Neural crest cell (in vitro differentiated cells): ENCODE data around the gene JARID2. TPM values are rescaled to one million over a fixed set of nuclear protein-coding genes. Genes with fewer than 3 reads are reported as not detected.

Source experiments
- DNase-seq: peaks from one replicate; pipeline ENCODE4 v3.0.0; 2021; ENCODE audit warnings: low read depth, mixed read lengths, low spot score
- H3K27ac Mint-ChIP-seq: one replicate; pipeline ENCODE4 v1.8.0; 2021; ENCODE audit warnings: mild to moderate bottlenecking, mixed read lengths; ENCODE audit not compliant: unreplicated experiment
- H3K27me3 Mint-ChIP-seq: 2 replicates; pipeline ENCODE4 v1.8.0; 2021; ENCODE audit warnings: low read depth, mild to moderate bottlenecking, mixed read lengths
- H3K36me3 Mint-ChIP-seq: 2 replicates; pipeline ENCODE4 v1.8.0; 2021; ENCODE audit warnings: low read depth, mild to moderate bottlenecking, mixed read lengths
- H3K4me1 Mint-ChIP-seq: 2 replicates; pipeline ENCODE4 v1.8.0; 2021; ENCODE audit warnings: mixed read lengths
- H3K4me3 Mint-ChIP-seq: one replicate; pipeline ENCODE4 v1.8.0; 2021; ENCODE audit warnings: mild to moderate bottlenecking, mixed read lengths
- H3K9me3 Mint-ChIP-seq: 2 replicates; pipeline ENCODE4 v1.8.0; 2021; ENCODE audit warnings: mixed read lengths
- total RNA-seq: library from RNA; stranded (reverse); gene quantifications from 2 replicates; pipeline ENCODE4 v1.2.1, GENCODE V29; 2021
- TF ChIP-seq, protein P1 (sequence below): fragments of 200-600 bp; sonication (generic); conservative IDR thresholded peaks from 2 replicates; pipeline ENCODE4 v1.5.0; 2021; ENCODE audit warnings: antibody characterized with exemption, mild to moderate bottlenecking

Gene JARID2
- total RNA-seq, 1 donor from 2014 or later: 33.9 TPM

DNA sequence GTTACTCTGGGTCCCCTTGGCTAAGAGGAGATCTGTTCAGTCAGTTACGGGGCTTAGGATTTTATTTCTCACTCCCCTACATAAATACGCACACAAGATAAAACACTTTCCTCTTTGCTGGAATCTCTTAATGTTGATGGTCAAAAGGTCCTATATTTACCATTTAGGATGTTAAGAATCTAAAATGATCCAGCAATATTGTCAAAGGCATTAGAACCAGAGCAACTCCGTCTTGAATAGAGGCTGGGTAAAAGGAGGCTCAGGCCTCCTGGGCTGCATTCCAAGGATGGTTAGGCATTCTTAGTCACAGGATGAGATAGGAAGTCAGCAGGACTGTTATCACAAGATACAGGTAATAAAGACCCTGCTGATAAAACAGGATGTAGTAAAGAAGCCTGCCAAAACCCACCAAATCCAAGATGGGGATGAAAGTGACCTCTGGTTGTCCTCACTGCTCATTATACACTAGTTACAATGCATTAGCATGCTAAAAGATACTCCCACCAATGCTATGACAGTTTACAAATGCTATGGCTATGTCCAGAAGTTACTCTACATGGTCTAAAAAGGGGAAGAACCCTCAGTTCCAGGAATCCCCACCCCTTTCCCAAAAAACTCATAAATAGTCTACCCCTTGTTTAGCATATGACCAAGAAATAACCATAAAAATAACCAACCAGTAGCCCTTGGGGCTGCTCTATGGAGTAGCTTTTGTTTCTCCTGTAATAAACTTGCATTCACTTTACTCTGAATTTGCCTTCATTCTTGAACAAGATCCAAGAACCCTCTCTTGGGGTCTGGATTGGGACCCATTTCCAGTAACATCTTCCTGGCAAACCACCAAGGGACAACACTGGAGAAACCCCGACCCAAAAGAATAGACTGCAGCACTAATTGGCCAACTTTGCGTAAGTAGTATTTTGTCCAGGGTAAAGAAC, 309.5 kb downstream of the JARID2 start:
- H3K27ac Mint-ChIP-seq: no peak overlapping the region
- H3K4me1 Mint-ChIP-seq: peaks cover 22% of the 10 kb centered on the region
- no peaks in the 10 kb centered on the region for H3K27me3 Mint-ChIP-seq
- TF ChIP-seq, protein P1, sequence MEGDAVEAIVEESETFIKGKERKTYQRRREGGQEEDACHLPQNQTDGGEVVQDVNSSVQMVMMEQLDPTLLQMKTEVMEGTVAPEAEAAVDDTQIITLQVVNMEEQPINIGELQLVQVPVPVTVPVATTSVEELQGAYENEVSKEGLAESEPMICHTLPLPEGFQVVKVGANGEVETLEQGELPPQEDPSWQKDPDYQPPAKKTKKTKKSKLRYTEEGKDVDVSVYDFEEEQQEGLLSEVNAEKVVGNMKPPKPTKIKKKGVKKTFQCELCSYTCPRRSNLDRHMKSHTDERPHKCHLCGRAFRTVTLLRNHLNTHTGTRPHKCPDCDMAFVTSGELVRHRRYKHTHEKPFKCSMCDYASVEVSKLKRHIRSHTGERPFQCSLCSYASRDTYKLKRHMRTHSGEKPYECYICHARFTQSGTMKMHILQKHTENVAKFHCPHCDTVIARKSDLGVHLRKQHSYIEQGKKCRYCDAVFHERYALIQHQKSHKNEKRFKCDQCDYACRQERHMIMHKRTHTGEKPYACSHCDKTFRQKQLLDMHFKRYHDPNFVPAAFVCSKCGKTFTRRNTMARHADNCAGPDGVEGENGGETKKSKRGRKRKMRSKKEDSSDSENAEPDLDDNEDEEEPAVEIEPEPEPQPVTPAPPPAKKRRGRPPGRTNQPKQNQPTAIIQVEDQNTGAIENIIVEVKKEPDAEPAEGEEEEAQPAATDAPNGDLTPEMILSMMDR: no peak
- no peak overlapping the region for H3K4me3 Mint-ChIP-seq
- DNase-seq: no peak
- no peaks in the 10 kb centered on the region for H3K36me3 Mint-ChIP-seq
- H3K9me3 Mint-ChIP-seq: peaks cover 2% of the 10 kb centered on the region

DNA sequence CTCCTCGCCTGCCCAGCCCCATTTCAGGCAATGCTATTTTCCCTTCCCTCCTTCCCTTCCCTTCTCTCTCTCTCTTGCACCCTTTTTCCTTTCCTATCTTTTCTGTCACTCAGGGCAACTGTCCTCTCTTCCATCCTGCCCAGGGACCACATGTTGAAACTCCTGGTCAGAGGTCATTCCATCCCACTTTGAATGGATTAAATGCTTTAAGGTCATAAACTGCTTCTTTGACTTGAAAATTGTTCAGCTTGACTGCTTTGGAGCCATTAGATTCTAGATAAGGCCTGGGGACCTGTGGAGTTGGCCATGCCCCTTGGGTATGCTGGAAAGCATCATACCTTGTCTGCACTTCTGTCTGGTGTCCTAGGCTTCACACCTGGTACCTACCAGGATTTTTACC, 310.8 kb downstream of the JARID2 start:
- H3K36me3 Mint-ChIP-seq: no peaks in the 10 kb centered on the region
- H3K4me3 Mint-ChIP-seq: no peak overlapping the region
- no peak for DNase-seq
- peaks cover 17% of the 10 kb centered on the region for H3K4me1 Mint-ChIP-seq
- H3K27me3 Mint-ChIP-seq: no peaks in the 10 kb centered on the region
- H3K9me3 Mint-ChIP-seq: peaks cover 2% of the 10 kb centered on the region
- TF ChIP-seq, protein P1: no peak
- no peak overlapping the region for H3K27ac Mint-ChIP-seq

- TF ChIP-seq, protein P1: no peak
- H3K4me1 Mint-ChIP-seq: peaks cover 13% of the 10 kb centered on the region
- no peaks in the 10 kb centered on the region for H3K27me3 Mint-ChIP-seq
- DNase-seq: no peak
- H3K36me3 Mint-ChIP-seq: no peaks in the 10 kb centered on the region
- no peak overlapping the region for H3K4me3 Mint-ChIP-seq
- H3K27ac Mint-ChIP-seq: no peak overlapping the region
- H3K9me3 Mint-ChIP-seq: peaks cover 2% of the 10 kb centered on the region
Measured at GRCh38 chr6:15557174-15557573, 311.3 kb downstream of the JARID2 start.

DNA sequence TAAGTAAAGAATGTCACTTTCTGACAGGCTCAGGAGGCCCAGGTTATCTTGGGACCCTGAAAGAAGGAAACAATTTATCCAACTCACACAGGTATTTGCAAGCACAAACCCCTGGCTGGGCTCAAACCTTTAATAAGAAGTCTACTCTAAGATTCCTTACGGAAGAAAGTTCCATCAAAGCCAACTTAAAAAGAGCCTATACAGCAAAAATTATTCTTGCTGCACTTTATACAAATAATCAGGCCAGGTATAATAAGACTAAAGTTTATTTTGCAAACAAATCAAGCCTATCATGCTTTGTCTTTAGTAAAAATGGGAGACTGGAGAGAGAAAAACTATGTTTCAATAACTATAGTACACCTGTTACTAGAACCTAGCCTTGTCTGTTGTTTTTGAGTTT, 314.8 kb downstream of the JARID2 start:
- H3K4me3 Mint-ChIP-seq: no peak overlapping the region
- TF ChIP-seq, protein P1: no peak
- H3K9me3 Mint-ChIP-seq: peaks cover 3% of the 10 kb centered on the region
- H3K36me3 Mint-ChIP-seq: no peaks in the 10 kb centered on the region
- H3K27ac Mint-ChIP-seq: no peak overlapping the region
- no peaks in the 10 kb centered on the region for H3K27me3 Mint-ChIP-seq
- peaks cover 3% of the 10 kb centered on the region for H3K4me1 Mint-ChIP-seq
- no peak for DNase-seq

GRCh38 chr6:15561447-15562199, 315.8 kb downstream of the JARID2 start:
- peaks cover 3% of the 10 kb centered on the region for H3K9me3 Mint-ChIP-seq
- no peaks in the 10 kb centered on the region for H3K36me3 Mint-ChIP-seq
- H3K27me3 Mint-ChIP-seq: no peaks in the 10 kb centered on the region

More at GRCh38 chr6:15561447-15562199, 315.8 kb downstream of the JARID2 start:
- no peak for DNase-seq
- TF ChIP-seq, protein P1: no peak
- peaks cover 3% of the 10 kb centered on the region for H3K4me1 Mint-ChIP-seq
- no peak overlapping the region for H3K4me3 Mint-ChIP-seq
- no peak overlapping the region for H3K27ac Mint-ChIP-seq
